IMR-90 (cell line): ENCODE data around the gene KAZN. TPM values are rescaled to one million over a fixed set of nuclear protein-coding genes. Genes with fewer than 3 reads are reported as not detected.

Experiments
- ATAC-seq: fragments of 200-7000 bp; cut with Tn5 transposase; 2 replicates; pipeline ENCODE4 v1.9.1; 2020; ENCODE audit warnings: low read depth, mild to moderate bottlenecking, moderate library complexity
- BruUV-seq: library from RNA; stranded (reverse); fragments of 400-500 nt; replicated peaks from 2 replicates; lab custom pipeline; 2021; lab: Mats Ljungman, UMichigan
- CTCF ChIA-PET: fragments of 300-600 bp; formaldehyde crosslinking; extraction: SDS; loops from one replicate; lab custom pipeline; 2021; ENCODE audit warnings: antibody characterized with exemption; lab: Yijun Ruan, JAX
- POLR2A ChIA-PET: fragments of 300-600 bp; sonication (Branson Sonifier 250); formaldehyde crosslinking; loops from one replicate; lab custom pipeline; 2022; ENCODE audit warnings: antibody characterized with exemption; ENCODE audit not compliant: unreplicated experiment; lab: Charles Lee
- DNase-seq: peaks from one replicate; pipeline ENCODE4 v3.0.0; 2013
- H2AFZ ChIP-seq: replicated peaks from 2 replicates; pipeline ENCODE3; 2013; ENCODE audit warnings: low read length, mild to moderate bottlenecking; ENCODE audit not compliant: poor library complexity
- H2AK5ac ChIP-seq: 2 replicates; pipeline ENCODE4 v1.6.1; 2013; ENCODE audit warnings: low read depth, low read length, inconsistent platforms
- H2AK9ac ChIP-seq: replicated peaks from 2 replicates; pipeline ENCODE3; 2013; ENCODE audit warnings: mild to moderate bottlenecking, low read depth, low read length, moderate library complexity; ENCODE audit not compliant: poor library complexity
- H2BK120ac ChIP-seq: 2 replicates; pipeline ENCODE4 v1.6.1; 2013; ENCODE audit warnings: low read depth, low read length, inconsistent platforms
- H2BK15ac ChIP-seq: 3 replicates; pipeline ENCODE4 v1.6.1; 2013; ENCODE audit warnings: low read depth, low read length, inconsistent platforms
- H2BK20ac ChIP-seq: 2 replicates; pipeline ENCODE4 v1.6.1; 2013; ENCODE audit warnings: low read depth, mild to moderate bottlenecking, inconsistent platforms, low read length, moderate library complexity
- H2BK5ac ChIP-seq: 2 replicates; pipeline ENCODE4 v1.6.1; 2013; ENCODE audit warnings: mild to moderate bottlenecking, low read depth, low read length, inconsistent platforms; ENCODE audit not compliant: poor library complexity, severe bottlenecking
- H3K14ac ChIP-seq: replicated peaks from 2 replicates; pipeline ENCODE4 v1.6.1; 2013; ENCODE audit warnings: low read depth, low read length, inconsistent platforms
- H3K18ac ChIP-seq: 2 replicates; pipeline ENCODE4 v1.6.1; 2013; ENCODE audit warnings: low read depth, low read length, control low read depth
- H3K23ac ChIP-seq: 2 replicates; pipeline ENCODE4 v1.6.1; 2013; ENCODE audit warnings: low read depth, low read length, inconsistent platforms
- H3K27ac ChIP-seq: 2 replicates; pipeline ENCODE4 v1.5.1; 2013; ENCODE audit warnings: mild to moderate bottlenecking, control low read depth, low read length; ENCODE audit not compliant: insufficient read depth
- H3K27me3 ChIP-seq: 2 replicates; pipeline ENCODE4 v1.6.1; 2013; ENCODE audit warnings: low read length; ENCODE audit not compliant: control insufficient read depth, insufficient read depth
- H3K36me3 ChIP-seq: 2 replicates; pipeline ENCODE4 v1.6.1; 2013; ENCODE audit warnings: low read length, mixed read lengths; ENCODE audit not compliant: control insufficient read depth, insufficient read depth
- H3K4ac ChIP-seq: 2 replicates; pipeline ENCODE4 v1.6.1; 2013; ENCODE audit warnings: low read depth, low read length, inconsistent platforms
- H3K4me1 ChIP-seq: 2 replicates; pipeline ENCODE4 v1.6.1; 2013; ENCODE audit warnings: low read length, mixed read lengths; ENCODE audit not compliant: control insufficient read depth, insufficient read depth
- H3K4me2 ChIP-seq: 2 replicates; pipeline ENCODE4 v1.6.1; 2013; ENCODE audit warnings: low read depth, mild to moderate bottlenecking, control low read depth, low read length, moderate library complexity
- H3K4me3 ChIP-seq: 2 replicates; pipeline ENCODE4 v1.5.1; 2013; ENCODE audit warnings: low read depth, mild to moderate bottlenecking, control low read depth, low read length, moderate library complexity; ENCODE audit not compliant: insufficient read depth
- H3K56ac ChIP-seq: 2 replicates; pipeline ENCODE4 v1.6.1; 2013; ENCODE audit warnings: low read length, inconsistent platforms; ENCODE audit not compliant: insufficient read depth; ENCODE audit errors: extremely low read depth
- H3K79me1 ChIP-seq, 2 experiments: 2 replicates each; pipeline ENCODE4 v1.6.1; 2013; ENCODE audit warnings: low read length in 2 of 2, inconsistent platforms in 1 of 2, low read depth in 1 of 2
- H3K9ac ChIP-seq: 2 replicates; pipeline ENCODE4 v1.6.1; 2013; ENCODE audit warnings: low read depth, low read length, control low read depth
- H3K9me1 ChIP-seq: 2 replicates; pipeline ENCODE4 v1.6.1; 2013; ENCODE audit warnings: low read length, inconsistent platforms; ENCODE audit not compliant: insufficient read depth
- H3K9me3 ChIP-seq: 2 replicates; pipeline ENCODE4 v1.6.1; 2013; ENCODE audit warnings: low read length; ENCODE audit not compliant: control insufficient read depth, insufficient read depth
- H4K20me1 ChIP-seq: 2 replicates; pipeline ENCODE4 v1.6.1; 2013; ENCODE audit warnings: low read length, inconsistent platforms; ENCODE audit not compliant: insufficient read depth
- H4K5ac ChIP-seq: 2 replicates; pipeline ENCODE4 v1.6.1; 2013; ENCODE audit warnings: mild to moderate bottlenecking, low read depth, low read length, control low read depth
- H4K8ac ChIP-seq, 2 experiments: 2 replicates each; pipeline ENCODE4 v1.6.1; 2013; ENCODE audit warnings: low read depth in 2 of 2, low read length in 2 of 2, control low read depth in 1 of 2, inconsistent platforms in 1 of 2
- H4K91ac ChIP-seq: 2 replicates; pipeline ENCODE4 v1.6.1; 2013; ENCODE audit warnings: low read depth, low read length, inconsistent platforms; ENCODE audit not compliant: insufficient read depth
- BHLHE40 ChIP-seq: fragments of 150-350 bp; IDR thresholded peaks from 2 replicates; pipeline ENCODE4 v1.6.1; 2016; ENCODE audit warnings: mild to moderate bottlenecking, low read depth, low read length
- CEBPB ChIP-seq: IDR thresholded peaks from 2 replicates; pipeline ENCODE4 v1.6.1; 2012; ENCODE audit warnings: low read depth, low read length, improper control_type of control experiment
- CHD1 ChIP-seq: IDR thresholded peaks from 2 replicates; pipeline ENCODE4 v1.6.1; 2012; ENCODE audit warnings: low read depth, low read length, improper control_type of control experiment
- CTCF ChIP-seq: conservative IDR thresholded peaks from 2 replicates; pipeline ENCODE4 v1.5.1; 2012; ENCODE audit warnings: mild to moderate bottlenecking, low read depth, low read length, improper control_type of control experiment
- FOS ChIP-seq: fragments of 150-350 bp; IDR thresholded peaks from 2 replicates; pipeline ENCODE4 v1.6.1; 2016; ENCODE audit warnings: low read depth, low read length
- MAFK ChIP-seq: IDR thresholded peaks from 2 replicates; pipeline ENCODE4 v1.6.1; 2012; ENCODE audit warnings: low read depth, low read length, improper control_type of control experiment
- MAZ ChIP-seq: IDR thresholded peaks from 2 replicates; pipeline ENCODE4 v1.6.1; 2012; ENCODE audit warnings: low read depth, mild to moderate bottlenecking, low read length, improper control_type of control experiment, moderate library complexity, borderline replicate concordance
- MXI1 ChIP-seq: IDR thresholded peaks from 2 replicates; pipeline ENCODE4 v1.6.1; 2012; ENCODE audit warnings: low read depth, mild to moderate bottlenecking, low read length, moderate library complexity, borderline replicate concordance
- NFE2L2 ChIP-seq: fragments of 150-350 bp; IDR thresholded peaks from 2 replicates; pipeline ENCODE4 v1.6.1; 2016; ENCODE audit warnings: low read depth, mild to moderate bottlenecking, low read length
- POLR2A ChIP-seq: IDR thresholded peaks from 2 replicates; pipeline ENCODE4 v1.6.1; 2012; ENCODE audit warnings: mild to moderate bottlenecking, low read depth, low read length
- RAD21 ChIP-seq: IDR thresholded peaks from 2 replicates; pipeline ENCODE4 v1.6.1; 2012; ENCODE audit warnings: low read length, improper control_type of control experiment
- RCOR1 ChIP-seq: IDR thresholded peaks from 2 replicates; pipeline ENCODE4 v1.6.1; 2012; ENCODE audit warnings: mild to moderate bottlenecking, low read length, improper control_type of control experiment; ENCODE audit not compliant: insufficient replicate concordance
- RFX5 ChIP-seq: IDR thresholded peaks from 2 replicates; pipeline ENCODE4 v1.8.0; 2012; ENCODE audit warnings: low read depth, mild to moderate bottlenecking, low read length, moderate library complexity
- SMC3 ChIP-seq: fragments of 150-350 bp; IDR thresholded peaks from 2 replicates; pipeline ENCODE4 v1.6.1; 2016; ENCODE audit warnings: low read depth, mild to moderate bottlenecking, antibody characterized with exemption, low read length, moderate library complexity
- USF2 ChIP-seq: fragments of 150-350 bp; IDR thresholded peaks from 2 replicates; pipeline ENCODE4 v1.6.1; 2017; ENCODE audit warnings: mild to moderate bottlenecking, antibody characterized with exemption, low read length, low read depth
- WGBS, 2 experiments: methylation state at CpG; one replicate each; pipeline versions ENCODE4 v1.1.5 to v1.1.7; 2013; ENCODE audit warnings: missing lambda C conversion rate in 2 of 2; ENCODE audit not compliant: insufficient read length in 1 of 2; ENCODE audit errors: extremely low coverage in 2 of 2; 5-methylcytosine and 5-hydroxymethylcytosine counted together
- dilution Hi-C: fragments of 300-500 bp; cut with HindIII; formaldehyde crosslinking; loops from one replicate; pipeline ENCODE4 v1.14.3; 2018; ENCODE audit warnings: low sequenced_read_pairs; ENCODE audit not compliant: unreplicated experiment
- in situ Hi-C: fragments of 300-500 bp; cut with MboI; formaldehyde crosslinking; loops from 3 replicates; pipeline ENCODE4 v1.14.3; 2019; ENCODE audit warnings: low sequenced_read_pairs, inconsistent platforms, mixed read lengths
- intact Hi-C: fragments of 100-400 bp; cut with micrococcal nuclease; formaldehyde crosslinking; loops from 2 replicates; pipeline ENCODE4 v1.10.0; 2022
- polyA plus RNA-seq, 3 experiments: library from polyadenylated mRNA; depleted of rRNA; stranded (reverse); fragments of >200 nt; gene quantifications; 2 replicates each; pipeline ENCODE4 v1.2.3, GENCODE V29; 2012; ENCODE audit warnings: low replicate concordance in 1 of 3
- total RNA-seq: library from RNA; depleted of rRNA; stranded (reverse); fragments of >200 nt; gene quantifications from 2 replicates; pipeline ENCODE4 v1.2.3, GENCODE V29; 2012
- TF ChIP-seq, protein P1 (sequence below): fragments of 150-350 bp; IDR thresholded peaks from 2 replicates; pipeline ENCODE4 v1.6.1; 2016; ENCODE audit warnings: low read depth, mild to moderate bottlenecking, low read length, moderate library complexity, borderline replicate concordance

KAZN gene
- total and polyA plus RNA-seq, 2 of the 4 experiments (the other 2 are of a cell fraction), result 5.2 to 10.5 TPM

GRCh38 chr1:14919289-14919688 lies 320.8 kb downstream of the KAZN start:
- Histone ChIP-seq H2BK120ac (no peak overlapping the region), H2BK5ac (no peak overlapping the region), H3K36me3 (no peaks in the 10 kb centered on the region), H3K18ac (no peak overlapping the region), H3K4me1 (peaks cover 2% of the 10 kb centered on the region; the same call in 1 of the 2 replicates), H2BK20ac (no peak overlapping the region), H3K4me3 (no peak overlapping the region), H2AK9ac (no peak overlapping the region), H2AFZ (no peak overlapping the region), H3K14ac (no peak overlapping the region), H3K9ac (no peak overlapping the region), H3K4ac (no peak overlapping the region), H3K27me3 (no peaks in the 10 kb centered on the region; the same call in 1 of the 2 replicates), H3K27ac (no peak overlapping the region), H4K8ac (no peak overlapping the region), H3K9me3 (no peaks in the 10 kb centered on the region), H3K79me1 (no peaks in the 10 kb centered on the region), H3K56ac (no peak overlapping the region), H4K91ac (no peak overlapping the region), H4K20me1 (no peaks in the 10 kb centered on the region), H2AK5ac (no peak overlapping the region), H3K9me1 (0 out of 2 replicates have a peak, but pooled peaks cover 4% of the 10 kb centered on the region), H3K4me2 (no peak overlapping the region), H3K23ac (no peak overlapping the region), H2BK15ac (no peak overlapping the region), H4K5ac (no peak overlapping the region)
- dilution Hi-C loops, result no loop called here
- ChIA-PET CTCF (no interaction called here), POLR2A (no interaction called here)
- in situ Hi-C loops, result no loop called here
- DNase-seq (no peak), ATAC-seq (no peak)
- BruUV-seq, result no TSS peak
- TF ChIP-seq USF2 (no peak), RAD21 (no peak), RCOR1 (no peak), MXI1 (no peak), MAZ (no peak), POLR2A (no peak), NFE2L2 (no peak), FOS (no peak), MAFK (no peak), SMC3 (no peak), CEBPB (no peak), RFX5 (no peak), BHLHE40 (no peak), CTCF (no peak), CHD1 (no peak)
- TF ChIP-seq, protein P1, sequence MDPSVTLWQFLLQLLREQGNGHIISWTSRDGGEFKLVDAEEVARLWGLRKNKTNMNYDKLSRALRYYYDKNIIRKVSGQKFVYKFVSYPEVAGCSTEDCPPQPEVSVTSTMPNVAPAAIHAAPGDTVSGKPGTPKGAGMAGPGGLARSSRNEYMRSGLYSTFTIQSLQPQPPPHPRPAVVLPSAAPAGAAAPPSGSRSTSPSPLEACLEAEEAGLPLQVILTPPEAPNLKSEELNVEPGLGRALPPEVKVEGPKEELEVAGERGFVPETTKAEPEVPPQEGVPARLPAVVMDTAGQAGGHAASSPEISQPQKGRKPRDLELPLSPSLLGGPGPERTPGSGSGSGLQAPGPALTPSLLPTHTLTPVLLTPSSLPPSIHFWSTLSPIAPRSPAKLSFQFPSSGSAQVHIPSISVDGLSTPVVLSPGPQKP, result no peak
- no CpG with 5 or more reads among the region's 10 CpGs for WGBS, 2 experiments
- intact Hi-C loops, result no loop called here
